Astrocyte (in vitro differentiated cells and primary cell): ENCODE data around the gene LGALS3. TPM values are rescaled to one million over a fixed set of nuclear protein-coding genes. Genes with fewer than 3 reads are reported as not detected.

Experiments
- DNase-seq: peaks from one replicate; pipeline ENCODE4 v3.0.0-alpha.2; 2010; ENCODE audit warnings: low read depth
- FAIRE-seq: peaks from 2 replicates; lab custom pipeline; 2011; peaks lifted over from hg19 to GRCh38; lab: Jason Lieb, UNC
- H2AFZ ChIP-seq: 2 replicates; pipeline ENCODE4 v1.6.0; 2012; ENCODE audit warnings: low read depth, low read length, inconsistent platforms
- H3K27ac ChIP-seq: 2 replicates; pipeline ENCODE4 v1.5.1; 2011; ENCODE audit warnings: low read depth, low read length, inconsistent platforms
- H3K27me3 ChIP-seq: 2 replicates; pipeline ENCODE4 v1.6.0; 2011; ENCODE audit warnings: low read length, inconsistent platforms; ENCODE audit not compliant: insufficient read depth
- H3K36me3 ChIP-seq: 2 replicates; pipeline ENCODE4 v1.5.1; 2011; ENCODE audit warnings: low read length, inconsistent platforms; ENCODE audit not compliant: insufficient read depth
- H3K4me1 ChIP-seq: 2 replicates; pipeline ENCODE4 v1.5.1; 2011; ENCODE audit warnings: low read length, inconsistent platforms; ENCODE audit not compliant: insufficient read depth
- H3K4me2 ChIP-seq: 2 replicates; pipeline ENCODE4 v1.6.0; 2012; ENCODE audit warnings: low read length, inconsistent platforms
- H3K4me3 ChIP-seq: 2 replicates; pipeline ENCODE4 v1.5.1; 2011; ENCODE audit warnings: low read depth, mild to moderate bottlenecking, low read length, inconsistent platforms; ENCODE audit not compliant: insufficient read depth
- H3K79me2 ChIP-seq: 2 replicates; pipeline ENCODE4 v1.6.0; 2012; ENCODE audit warnings: mild to moderate bottlenecking, low read length, inconsistent platforms; ENCODE audit not compliant: insufficient read depth
- H3K9ac ChIP-seq: 2 replicates; pipeline ENCODE4 v1.6.0; 2012; ENCODE audit warnings: mild to moderate bottlenecking, low read length, inconsistent platforms
- H3K9me3 ChIP-seq: 2 replicates; pipeline ENCODE4 v1.5.1; 2012; ENCODE audit warnings: low read depth, mild to moderate bottlenecking, low read length, inconsistent platforms; ENCODE audit not compliant: insufficient read depth
- H4K20me1 ChIP-seq: 2 replicates; pipeline ENCODE4 v1.6.0; 2012; ENCODE audit warnings: low read length, inconsistent platforms; ENCODE audit not compliant: insufficient read depth
- H3K27ac Mint-ChIP-seq: one replicate; pipeline ENCODE4 v1.8.0; 2021; ENCODE audit warnings: mild to moderate bottlenecking, mixed read lengths; ENCODE audit not compliant: unreplicated experiment
- H3K27me3 Mint-ChIP-seq: one replicate; pipeline ENCODE4 v1.8.0; 2021; ENCODE audit warnings: low read depth, mixed read lengths; ENCODE audit not compliant: unreplicated experiment
- H3K36me3 Mint-ChIP-seq: one replicate; pipeline ENCODE4 v1.8.0; 2021; ENCODE audit warnings: low read depth, mixed read lengths; ENCODE audit not compliant: unreplicated experiment
- H3K4me1 Mint-ChIP-seq: one replicate; pipeline ENCODE4 v1.8.0; 2021; ENCODE audit warnings: low read depth, mixed read lengths; ENCODE audit not compliant: unreplicated experiment
- H3K4me3 Mint-ChIP-seq: one replicate; pipeline ENCODE4 v1.8.0; 2021; ENCODE audit warnings: mild to moderate bottlenecking, moderate library complexity, mixed read lengths; ENCODE audit not compliant: unreplicated experiment
- H3K9me3 Mint-ChIP-seq: one replicate; pipeline ENCODE4 v1.8.0; 2021; ENCODE audit warnings: mild to moderate bottlenecking, mixed read lengths; ENCODE audit not compliant: unreplicated experiment
- CTCF ChIP-seq: IDR thresholded peaks from 2 replicates; pipeline ENCODE4 v1.5.1; 2011; ENCODE audit warnings: low read depth, mild to moderate bottlenecking, inconsistent platforms, low read length, moderate library complexity; ENCODE audit not compliant: insufficient read depth
- EZH2 ChIP-seq: IDR thresholded peaks from 2 replicates; pipeline ENCODE4 v1.6.1; 2012; ENCODE audit warnings: mild to moderate bottlenecking, low read length, inconsistent platforms; ENCODE audit not compliant: insufficient read depth
- total RNA-seq: library from RNA; stranded (reverse); gene quantifications from 2 replicates; pipeline ENCODE4 v1.2.1, GENCODE V29; 2021

LGALS3 gene
- total RNA-seq, 1 donor from 2014 or later, result 37.4 TPM

DNA sequence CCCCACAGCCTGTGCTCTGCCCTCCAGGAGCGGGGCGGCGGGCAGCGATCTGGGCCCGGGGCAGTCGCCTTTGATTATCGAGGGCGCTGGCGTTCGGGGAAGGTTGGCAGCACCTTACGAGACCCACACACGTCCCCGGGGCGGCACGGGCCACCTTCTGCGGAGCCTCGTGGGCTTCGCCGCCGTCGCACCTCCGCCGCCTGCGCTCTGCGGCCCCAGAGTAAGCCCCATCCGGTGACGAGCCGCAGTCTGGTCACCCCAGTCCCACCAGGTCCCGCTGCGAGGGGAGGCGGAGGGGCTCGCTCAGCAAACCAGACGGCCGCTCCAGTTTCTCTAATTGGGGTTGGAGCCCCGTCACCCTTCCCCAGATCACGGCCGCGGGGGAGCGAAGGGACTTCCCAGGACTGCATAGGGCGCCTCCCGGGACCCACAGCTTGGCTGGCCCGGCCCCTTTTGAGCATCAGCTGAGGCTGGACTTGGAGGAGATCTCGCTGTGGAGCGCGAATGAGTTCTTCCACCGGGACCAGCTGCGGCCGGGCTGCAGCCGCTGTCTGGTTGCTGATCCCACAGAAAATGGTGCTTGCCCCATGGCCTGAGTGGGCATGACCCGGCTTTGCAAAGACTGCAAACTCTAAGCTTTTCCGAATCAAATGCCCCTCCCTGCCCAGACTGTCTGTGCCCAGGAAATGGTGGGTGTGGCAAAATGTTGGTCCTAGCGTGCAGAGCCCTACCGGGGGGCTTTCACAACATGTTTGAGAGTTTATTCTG, 560 bp downstream of the LGALS3 start:
- peak overlapping the region; percentile 91 for H3K9ac ChIP-seq
- peak overlapping the region; percentile 76 for H3K4me3 ChIP-seq
- H3K4me1 ChIP-seq, result peaks cover 11% of the 10 kb centered on the region
- H3K27ac Mint-ChIP-seq, result peak overlapping the region; percentile 68
- no peaks in the 10 kb centered on the region for H3K36me3 ChIP-seq
- peak overlapping the region; percentile 91 for H3K4me2 ChIP-seq
- peak overlapping the region; percentile 63 for H3K27ac ChIP-seq
- no peaks in the 10 kb centered on the region for H3K9me3 Mint-ChIP-seq
- H3K9me3 ChIP-seq, result no peaks in the 10 kb centered on the region
- H3K4me1 Mint-ChIP-seq, result peaks cover 20% of the 10 kb centered on the region
- TF ChIP-seq EZH2, result no peak
- no peak for FAIRE-seq
- peaks cover 5% of the 10 kb centered on the region for H3K27me3 Mint-ChIP-seq
- peak; percentile 58 for DNase-seq
- H4K20me1 ChIP-seq, result peaks cover 25% of the 10 kb centered on the region
- peaks cover 2% of the 10 kb centered on the region for H3K36me3 Mint-ChIP-seq
- no peaks in the 10 kb centered on the region for H3K27me3 ChIP-seq
- H3K4me3 Mint-ChIP-seq, result peak overlapping the region; percentile 87
- peaks cover 45% of the 10 kb centered on the region for H3K79me2 ChIP-seq
- peak overlapping the region; percentile 58 for H2AFZ ChIP-seq

GRCh38 chr14:55130196-55130550, 1.1 kb downstream of the LGALS3 start:
- H3K36me3 Mint-ChIP-seq, result peaks cover 2% of the 10 kb centered on the region
- no peak for TF ChIP-seq EZH2
- TF ChIP-seq CTCF, result no peak
- H3K4me1 Mint-ChIP-seq, result peaks cover 16% of the 10 kb centered on the region
- H3K4me3 ChIP-seq, result peak overlapping the region; percentile 76
- H3K4me3 Mint-ChIP-seq, result peak overlapping the region; percentile 87
- DNase-seq, result no peak
- no peaks in the 10 kb centered on the region for H3K36me3 ChIP-seq
- no peaks in the 10 kb centered on the region for H3K27me3 ChIP-seq
- H3K79me2 ChIP-seq, result peaks cover 51% of the 10 kb centered on the region
- H4K20me1 ChIP-seq, result peaks cover 25% of the 10 kb centered on the region
- H3K4me2 ChIP-seq, result peak overlapping the region; percentile 91
- peaks cover 11% of the 10 kb centered on the region for H3K4me1 ChIP-seq
- H3K9me3 Mint-ChIP-seq, result no peaks in the 10 kb centered on the region
- no peak for FAIRE-seq
- peak overlapping the region; percentile 63 for H3K27ac ChIP-seq
- peak overlapping the region; percentile 91 for H3K9ac ChIP-seq
- peak overlapping the region; percentile 58 for H2AFZ ChIP-seq
- peaks cover 5% of the 10 kb centered on the region for H3K27me3 Mint-ChIP-seq
- peak overlapping the region; percentile 68 for H3K27ac Mint-ChIP-seq
- H3K9me3 ChIP-seq, result no peaks in the 10 kb centered on the region

DNA sequence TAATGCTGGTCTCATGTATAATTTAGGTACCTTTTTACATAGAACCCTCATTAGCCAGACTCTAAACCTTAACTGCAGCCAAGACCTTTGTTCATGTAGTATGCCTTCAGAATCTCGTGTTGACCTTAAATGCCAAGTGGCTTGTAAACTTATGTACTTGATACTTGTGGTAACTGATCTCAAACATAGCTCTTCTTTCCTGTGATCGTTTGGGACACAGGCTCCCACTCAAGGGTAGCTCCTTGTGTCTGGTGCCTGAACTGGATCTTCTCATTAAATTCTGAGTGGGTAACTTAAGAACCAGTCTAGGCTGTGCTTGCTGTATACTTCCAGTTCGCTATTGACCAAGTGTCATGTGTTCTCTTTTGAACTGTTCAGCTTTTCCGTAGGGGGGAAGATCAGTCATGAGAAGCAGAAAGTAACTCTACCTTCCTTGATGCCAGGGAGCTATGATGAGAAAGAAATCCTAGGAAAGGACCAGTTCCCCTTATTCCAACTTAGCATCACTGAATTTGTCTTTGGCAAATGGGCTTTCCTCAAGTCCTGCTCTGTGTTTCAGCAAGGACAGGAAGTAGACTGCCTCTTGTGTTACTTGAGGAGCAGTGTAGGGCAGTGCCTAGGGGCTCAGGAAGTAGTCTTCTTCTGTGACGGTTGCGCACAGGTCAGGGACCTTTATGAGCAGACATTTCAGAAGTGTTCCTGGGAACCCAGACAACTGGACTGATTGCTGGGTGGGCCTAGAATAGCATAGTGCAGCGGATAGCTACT, 2.5 kb downstream of the LGALS3 start:
- Histone ChIP-seq H3K4me1 (peaks cover 19% of the 10 kb centered on the region), H3K4me3 (no peak overlapping the region), H3K27me3 (no peaks in the 10 kb centered on the region), H3K9ac (no peak overlapping the region), H3K79me2 (peaks cover 64% of the 10 kb centered on the region), H3K9me3 (no peaks in the 10 kb centered on the region), H3K4me2 (peak overlapping the region; percentile 91), H4K20me1 (peaks cover 30% of the 10 kb centered on the region), H3K27ac (no peak overlapping the region), H3K36me3 (no peaks in the 10 kb centered on the region), H2AFZ (no peak overlapping the region)
- Mint-ChIP-seq H3K27me3 (peaks cover 5% of the 10 kb centered on the region), H3K27ac (no peak overlapping the region), H3K9me3 (no peaks in the 10 kb centered on the region), H3K4me3 (peak overlapping the region; percentile 40), H3K4me1 (peaks cover 14% of the 10 kb centered on the region), H3K36me3 (peaks cover 2% of the 10 kb centered on the region)
- DNase-seq (no peak), FAIRE-seq (peak; percentile 29)
- no peak for TF ChIP-seq EZH2
- TF ChIP-seq CTCF, result no peak
